Measurements from ENCODE around the gene ARHGAP12. TPM values are rescaled to one million over a fixed set of nuclear protein-coding genes. Genes with fewer than 3 reads are reported as not detected.

The ARHGAP12 gene
- total RNA-seq, 1 donor from 2014 or later, result 35.3 TPM

DNA sequence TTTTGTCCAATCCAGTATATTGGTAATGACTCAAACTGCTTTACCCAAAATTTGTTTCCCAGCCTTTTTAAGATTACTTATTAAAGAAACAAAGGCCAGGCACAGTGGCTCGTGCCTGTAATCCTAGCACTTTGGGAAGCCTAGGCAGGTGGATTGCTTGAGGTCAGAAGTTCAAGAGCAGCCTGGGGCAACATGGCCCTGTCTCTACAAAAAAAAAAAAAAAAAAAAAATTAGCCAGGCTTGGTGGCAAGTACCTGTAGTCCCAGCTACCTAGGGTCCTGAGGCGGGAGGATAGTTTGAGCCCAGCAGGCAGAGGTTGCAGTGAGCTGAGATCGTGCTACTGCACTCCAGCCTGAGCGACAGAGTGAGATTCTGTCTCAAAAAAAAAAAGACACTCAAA lies 7.0 kb upstream of the ARHGAP12 start:
- Mint-ChIP-seq H3K4me3 (no peak overlapping the region), H3K36me3 (no peaks in the 10 kb centered on the region), H3K27me3 (ENCODE audit: low read depth) (no peaks in the 10 kb centered on the region), H3K9me3 (no peaks in the 10 kb centered on the region), H3K4me1 (peaks cover 25% of the 10 kb centered on the region), H3K27ac (no peak overlapping the region)
- DNase-seq (ENCODE audit: low spot score in 2 of 2, unreplicated experiment in 2 of 2), result no peak
- TF ChIP-seq, protein P1, sequence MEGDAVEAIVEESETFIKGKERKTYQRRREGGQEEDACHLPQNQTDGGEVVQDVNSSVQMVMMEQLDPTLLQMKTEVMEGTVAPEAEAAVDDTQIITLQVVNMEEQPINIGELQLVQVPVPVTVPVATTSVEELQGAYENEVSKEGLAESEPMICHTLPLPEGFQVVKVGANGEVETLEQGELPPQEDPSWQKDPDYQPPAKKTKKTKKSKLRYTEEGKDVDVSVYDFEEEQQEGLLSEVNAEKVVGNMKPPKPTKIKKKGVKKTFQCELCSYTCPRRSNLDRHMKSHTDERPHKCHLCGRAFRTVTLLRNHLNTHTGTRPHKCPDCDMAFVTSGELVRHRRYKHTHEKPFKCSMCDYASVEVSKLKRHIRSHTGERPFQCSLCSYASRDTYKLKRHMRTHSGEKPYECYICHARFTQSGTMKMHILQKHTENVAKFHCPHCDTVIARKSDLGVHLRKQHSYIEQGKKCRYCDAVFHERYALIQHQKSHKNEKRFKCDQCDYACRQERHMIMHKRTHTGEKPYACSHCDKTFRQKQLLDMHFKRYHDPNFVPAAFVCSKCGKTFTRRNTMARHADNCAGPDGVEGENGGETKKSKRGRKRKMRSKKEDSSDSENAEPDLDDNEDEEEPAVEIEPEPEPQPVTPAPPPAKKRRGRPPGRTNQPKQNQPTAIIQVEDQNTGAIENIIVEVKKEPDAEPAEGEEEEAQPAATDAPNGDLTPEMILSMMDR (IDR thresholded peaks at IDR 0.05; ENCODE audit: unreplicated experiment), result no peak

DNA sequence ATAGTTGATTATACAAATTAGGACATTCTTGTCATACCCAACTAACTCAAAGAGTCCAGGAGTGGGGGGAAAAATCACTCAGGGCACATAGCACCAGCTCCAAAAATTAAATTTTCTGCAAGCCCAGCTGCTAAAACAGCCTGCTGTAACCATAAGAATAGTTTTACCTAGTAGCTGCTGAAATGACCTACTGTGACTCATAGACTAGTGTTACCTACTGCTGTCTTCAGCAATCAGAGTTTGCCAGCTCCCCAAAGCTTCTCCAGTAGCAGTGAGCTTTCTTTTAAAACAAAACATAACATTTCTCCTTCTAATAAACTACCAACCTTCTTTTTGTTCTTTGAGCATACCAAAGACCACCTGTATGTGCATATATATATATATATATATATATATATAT lies 4.2 kb upstream of the ARHGAP12 start:
- peaks cover 23% of the 10 kb centered on the region for H3K4me1 Mint-ChIP-seq
- no peaks in the 10 kb centered on the region for H3K9me3 Mint-ChIP-seq
- no peak overlapping the region for H3K4me3 Mint-ChIP-seq
- TF ChIP-seq, protein P1 (IDR thresholded peaks at IDR 0.05; ENCODE audit: unreplicated experiment), result no peak
- no peaks in the 10 kb centered on the region for H3K27me3 Mint-ChIP-seq (ENCODE audit: low read depth)
- no peak for DNase-seq (ENCODE audit: low spot score in 2 of 2, unreplicated experiment in 2 of 2)
- no peak overlapping the region for H3K27ac Mint-ChIP-seq
- H3K36me3 Mint-ChIP-seq, result no peaks in the 10 kb centered on the region

DNA sequence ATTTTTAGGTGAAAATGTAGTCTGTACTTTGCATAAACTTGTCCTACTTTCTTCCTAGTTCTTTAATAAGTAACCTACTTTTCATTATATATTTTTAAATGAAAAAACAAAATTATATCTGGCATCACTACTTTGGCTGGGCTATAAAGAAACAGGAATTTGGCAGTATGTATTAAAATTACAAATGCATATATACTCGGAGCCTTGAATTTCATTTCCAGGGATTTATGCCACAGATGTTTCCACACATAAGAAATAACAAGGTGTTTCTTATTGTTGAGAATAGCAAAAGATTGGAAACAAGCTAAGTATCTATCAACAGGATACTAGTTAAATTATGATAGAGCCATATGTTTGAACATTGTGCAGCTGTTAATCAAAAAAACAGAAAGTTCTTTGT lies 2.2 kb upstream of the ARHGAP12 start:
- Mint-ChIP-seq H3K4me1 (peaks cover 30% of the 10 kb centered on the region), H3K27me3 (ENCODE audit: low read depth) (no peaks in the 10 kb centered on the region), H3K27ac (no peak overlapping the region), H3K4me3 (no peak overlapping the region), H3K9me3 (no peaks in the 10 kb centered on the region), H3K36me3 (no peaks in the 10 kb centered on the region)
- TF ChIP-seq, protein P1 (IDR thresholded peaks at IDR 0.05; ENCODE audit: unreplicated experiment), result no peak
- no peak for DNase-seq (ENCODE audit: low spot score in 2 of 2, unreplicated experiment in 2 of 2)

DNA sequence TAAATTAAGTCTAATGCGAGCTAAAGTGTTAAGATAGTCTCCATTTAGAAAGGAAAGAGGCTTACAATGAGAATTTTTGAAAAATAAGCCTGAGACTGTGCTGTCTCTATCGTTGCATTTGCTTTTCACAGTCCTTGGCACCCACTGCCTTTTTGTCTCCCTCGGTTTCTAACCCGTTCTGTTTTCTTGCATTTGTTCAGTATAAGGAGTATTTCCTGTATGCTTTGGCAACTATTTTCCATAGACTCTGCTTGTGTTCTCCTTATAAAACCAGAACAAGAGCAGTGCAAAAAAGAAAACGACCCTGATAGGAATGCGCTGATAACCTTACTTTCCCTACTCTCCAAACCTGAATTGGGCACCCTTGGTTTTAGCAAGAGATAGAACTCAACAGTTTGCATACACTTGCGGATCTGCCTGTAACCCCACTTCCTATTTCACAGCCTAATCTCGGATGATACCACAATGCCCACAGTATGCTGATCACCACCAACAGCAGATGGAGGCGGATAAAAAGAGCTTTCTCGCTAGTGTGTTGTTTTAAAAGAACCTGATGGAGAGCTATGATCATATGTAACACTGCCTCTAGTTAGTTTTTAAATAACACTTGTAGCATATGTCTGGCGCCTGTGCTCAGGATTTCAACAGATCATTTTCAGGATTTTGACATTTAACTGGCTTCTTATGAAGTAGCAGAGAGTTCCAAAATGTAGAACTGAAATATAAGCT lies 1.6 kb upstream of the ARHGAP12 start:
- H3K36me3 Mint-ChIP-seq, result no peaks in the 10 kb centered on the region
- peak overlapping the region; percentile 90 for H3K4me3 Mint-ChIP-seq
- peaks cover 30% of the 10 kb centered on the region for H3K4me1 Mint-ChIP-seq
- H3K27ac Mint-ChIP-seq, result peak overlapping the region; percentile 55
- H3K9me3 Mint-ChIP-seq, result no peaks in the 10 kb centered on the region
- no peaks in the 10 kb centered on the region for H3K27me3 Mint-ChIP-seq (ENCODE audit: low read depth)
- TF ChIP-seq, protein P1 (IDR thresholded peaks at IDR 0.05; ENCODE audit: unreplicated experiment), result no peak
- DNase-seq (ENCODE audit: low spot score in 2 of 2, unreplicated experiment in 2 of 2), result no peak

DNA sequence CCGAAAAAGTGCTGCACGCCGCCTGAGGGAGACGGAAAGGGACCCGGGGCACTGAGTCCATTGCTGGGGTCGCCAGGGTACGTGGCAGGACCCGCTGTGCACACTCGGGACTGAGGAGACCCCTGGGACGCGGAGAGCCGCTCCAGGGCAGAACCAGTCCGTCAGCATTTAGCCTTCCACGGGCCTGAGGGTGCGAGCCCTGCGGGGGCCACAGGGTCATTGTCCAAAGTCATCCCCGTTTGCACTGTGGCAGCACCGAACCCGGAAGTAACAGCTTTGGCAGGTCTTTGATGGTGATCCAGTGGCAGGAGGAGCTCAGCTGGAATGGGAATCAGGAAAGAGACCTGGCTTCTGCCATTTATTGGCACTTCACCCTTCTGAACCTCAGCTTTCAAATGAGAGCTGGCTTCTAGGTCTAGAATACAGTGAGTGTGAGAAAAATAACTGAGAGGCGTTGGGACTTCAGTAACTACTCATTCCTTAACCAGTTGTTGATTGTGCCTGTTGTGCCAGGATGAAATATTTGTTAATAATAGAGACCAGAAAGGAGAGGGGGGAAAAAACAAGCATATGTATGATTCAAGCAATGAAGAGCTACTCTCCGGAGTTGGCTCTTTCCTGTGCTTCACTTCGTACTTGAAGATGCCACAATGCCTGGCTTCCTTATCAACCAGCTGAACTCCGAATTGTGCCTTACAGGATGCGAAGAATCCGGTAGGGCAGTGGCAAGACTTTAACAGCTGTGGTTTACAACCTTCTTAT lies 811 bp upstream of the ARHGAP12 start:
- H3K36me3 Mint-ChIP-seq, result no peaks in the 10 kb centered on the region
- no peak for DNase-seq (ENCODE audit: low spot score in 2 of 2, unreplicated experiment in 2 of 2)
- peak overlapping the region; percentile 97 for H3K27ac Mint-ChIP-seq
- TF ChIP-seq, protein P1 (IDR thresholded peaks at IDR 0.05; ENCODE audit: unreplicated experiment), result no peak
- H3K9me3 Mint-ChIP-seq, result no peaks in the 10 kb centered on the region
- peaks cover 34% of the 10 kb centered on the region for H3K4me1 Mint-ChIP-seq
- H3K27me3 Mint-ChIP-seq (ENCODE audit: low read depth), result no peaks in the 10 kb centered on the region
- H3K4me3 Mint-ChIP-seq, result peak overlapping the region; percentile 90

Data from mesothelial cell of epicardium (in vitro differentiated cells).